Measurements from ENCODE around the gene STMN3.

DNA sequence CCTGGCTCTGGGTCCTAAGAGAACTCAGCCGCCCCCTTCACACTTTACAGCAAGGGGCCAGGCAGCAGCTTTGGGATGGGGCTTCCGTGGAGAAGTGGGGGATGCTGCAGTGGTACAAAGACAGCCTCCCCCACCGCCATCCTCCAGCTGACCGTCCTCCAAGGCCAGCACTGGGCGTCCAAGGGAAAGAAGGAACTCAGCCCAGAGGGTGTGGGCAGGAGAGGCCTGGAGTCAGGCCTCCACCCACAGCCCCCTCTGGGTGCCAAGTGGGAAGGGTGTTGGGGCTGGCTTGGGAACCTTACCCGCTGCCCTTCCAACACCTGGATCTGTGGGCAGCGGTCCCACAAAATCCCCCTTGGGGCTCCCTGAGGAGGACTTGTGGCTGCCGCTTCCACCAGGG, 13.1 kb downstream of the STMN3 start:
- TF ChIP-seq, protein P1, sequence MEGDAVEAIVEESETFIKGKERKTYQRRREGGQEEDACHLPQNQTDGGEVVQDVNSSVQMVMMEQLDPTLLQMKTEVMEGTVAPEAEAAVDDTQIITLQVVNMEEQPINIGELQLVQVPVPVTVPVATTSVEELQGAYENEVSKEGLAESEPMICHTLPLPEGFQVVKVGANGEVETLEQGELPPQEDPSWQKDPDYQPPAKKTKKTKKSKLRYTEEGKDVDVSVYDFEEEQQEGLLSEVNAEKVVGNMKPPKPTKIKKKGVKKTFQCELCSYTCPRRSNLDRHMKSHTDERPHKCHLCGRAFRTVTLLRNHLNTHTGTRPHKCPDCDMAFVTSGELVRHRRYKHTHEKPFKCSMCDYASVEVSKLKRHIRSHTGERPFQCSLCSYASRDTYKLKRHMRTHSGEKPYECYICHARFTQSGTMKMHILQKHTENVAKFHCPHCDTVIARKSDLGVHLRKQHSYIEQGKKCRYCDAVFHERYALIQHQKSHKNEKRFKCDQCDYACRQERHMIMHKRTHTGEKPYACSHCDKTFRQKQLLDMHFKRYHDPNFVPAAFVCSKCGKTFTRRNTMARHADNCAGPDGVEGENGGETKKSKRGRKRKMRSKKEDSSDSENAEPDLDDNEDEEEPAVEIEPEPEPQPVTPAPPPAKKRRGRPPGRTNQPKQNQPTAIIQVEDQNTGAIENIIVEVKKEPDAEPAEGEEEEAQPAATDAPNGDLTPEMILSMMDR (IDR thresholded peaks at IDR 0.05; ENCODE audit: low read depth, low read length, missing input control), result no peak
- TF ChIP-seq TAF1 (conservative IDR thresholded peaks at IDR 0.05) (no peak), GABPA (IDR thresholded peaks at IDR 0.05 in 1 of 2, conservative IDR thresholded peaks at IDR 0.05 in 1 of 2) (no peak), SP1 (IDR thresholded peaks at IDR 0.05) (no peak), EGR1 (IDR thresholded peaks at IDR 0.05; ENCODE audit: low read depth in 2 of 2) (no peak), JUND (IDR thresholded peaks at IDR 0.05) (no peak)
- TF ChIP-seq, protein P2, sequence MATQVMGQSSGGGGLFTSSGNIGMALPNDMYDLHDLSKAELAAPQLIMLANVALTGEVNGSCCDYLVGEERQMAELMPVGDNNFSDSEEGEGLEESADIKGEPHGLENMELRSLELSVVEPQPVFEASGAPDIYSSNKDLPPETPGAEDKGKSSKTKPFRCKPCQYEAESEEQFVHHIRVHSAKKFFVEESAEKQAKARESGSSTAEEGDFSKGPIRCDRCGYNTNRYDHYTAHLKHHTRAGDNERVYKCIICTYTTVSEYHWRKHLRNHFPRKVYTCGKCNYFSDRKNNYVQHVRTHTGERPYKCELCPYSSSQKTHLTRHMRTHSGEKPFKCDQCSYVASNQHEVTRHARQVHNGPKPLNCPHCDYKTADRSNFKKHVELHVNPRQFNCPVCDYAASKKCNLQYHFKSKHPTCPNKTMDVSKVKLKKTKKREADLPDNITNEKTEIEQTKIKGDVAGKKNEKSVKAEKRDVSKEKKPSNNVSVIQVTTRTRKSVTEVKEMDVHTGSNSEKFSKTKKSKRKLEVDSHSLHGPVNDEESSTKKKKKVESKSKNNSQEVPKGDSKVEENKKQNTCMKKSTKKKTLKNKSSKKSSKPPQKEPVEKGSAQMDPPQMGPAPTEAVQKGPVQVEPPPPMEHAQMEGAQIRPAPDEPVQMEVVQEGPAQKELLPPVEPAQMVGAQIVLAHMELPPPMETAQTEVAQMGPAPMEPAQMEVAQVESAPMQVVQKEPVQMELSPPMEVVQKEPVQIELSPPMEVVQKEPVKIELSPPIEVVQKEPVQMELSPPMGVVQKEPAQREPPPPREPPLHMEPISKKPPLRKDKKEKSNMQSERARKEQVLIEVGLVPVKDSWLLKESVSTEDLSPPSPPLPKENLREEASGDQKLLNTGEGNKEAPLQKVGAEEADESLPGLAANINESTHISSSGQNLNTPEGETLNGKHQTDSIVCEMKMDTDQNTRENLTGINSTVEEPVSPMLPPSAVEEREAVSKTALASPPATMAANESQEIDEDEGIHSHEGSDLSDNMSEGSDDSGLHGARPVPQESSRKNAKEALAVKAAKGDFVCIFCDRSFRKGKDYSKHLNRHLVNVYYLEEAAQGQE (IDR thresholded peaks at IDR 0.05), result no peak
